K562 (cell line): ENCODE measurements around the gene BEX3. TPM values are rescaled to one million over a fixed set of nuclear protein-coding genes. Genes with fewer than 3 reads are reported as not detected.
A peak's percentile ranks its signal among the peaks of the same experiment; 100 is the strongest.
"Not testable (repeated sequence)": the region's sequence is repeated elsewhere in the genome, so short reads cannot be mapped to it uniquely, and the experiment has no call there.

Source experiments
- ATAC-seq: fragments of 200-7000 bp; cut with Tn5 transposase; 3 replicates; pipeline ENCODE4 v1.9.1; 2020; ENCODE audit warnings: moderate library complexity
- BruUV-seq: library from RNA; stranded (reverse); fragments of 400-500 nt; replicated peaks from 2 replicates; lab custom pipeline; 2021; lab: Mats Ljungman, UMichigan
- CTCF ChIA-PET: fragments of 300-600 bp; formaldehyde crosslinking; extraction: SDS; loops from one replicate; lab custom pipeline; 2021; ENCODE audit warnings: low intra/inter-chr PET ratio; lab: Yijun Ruan, JAX
- POLR2A ChIA-PET: fragments of 300-600, 350-650 bp; sonication (Branson Sonifier 250); formaldehyde crosslinking; extraction: SDS; loops from one replicate; lab custom pipeline; 2021; ENCODE audit warnings: antibody characterized with exemption, inconsistent platforms; lab: Yijun Ruan, JAX
- DNase-seq, 4 experiments: peaks; one replicate each; pipeline versions ENCODE4 v3.0.0 to v3.0.0-alpha.2; 2011 to 2018; ENCODE audit warnings: low spot score in 3 of 4, mixed read lengths in 3 of 4; ENCODE audit errors: extremely low read depth in 1 of 4
- FAIRE-seq: peaks from 2 replicates; lab custom pipeline; 2011; peaks lifted over from hg19 to GRCh38; lab: Jason Lieb, UNC
- H2AFZ ChIP-seq: 2 replicates; pipeline ENCODE4 v1.6.0; 2011; ENCODE audit warnings: low read depth, low read length, control low read depth, inconsistent platforms
- H3K27ac ChIP-seq: fragments of 200-600 bp; 3 replicates; pipeline ENCODE4 v1.8.0; 2011; ENCODE audit warnings: low read depth, mild to moderate bottlenecking, control low read depth, inconsistent platforms, low read length, moderate library complexity, mixed read lengths; ENCODE audit errors: extremely low read depth
- H3K27me3 ChIP-seq, 2 experiments: fragments of 300-600 bp in 1 of 2; 2 replicates in 1 of 2; 3 replicates in 1 of 2; pipeline versions ENCODE4 v1.6.0 to v1.8.0; 2011; ENCODE audit warnings: inconsistent platforms in 2 of 2, low read length in 2 of 2, mild to moderate bottlenecking in 1 of 2, mixed read lengths in 1 of 2, moderate library complexity in 1 of 2; ENCODE audit not compliant: control insufficient read depth in 2 of 2, insufficient read depth in 2 of 2
- H3K36me3 ChIP-seq: fragments of 300-600 bp; 3 replicates; pipeline ENCODE4 v1.8.0; 2011; ENCODE audit warnings: mild to moderate bottlenecking, low read length, inconsistent platforms; ENCODE audit not compliant: control insufficient read depth, insufficient read depth
- H3K4me1 ChIP-seq, 2 experiments: fragments of 200-600 bp in 1 of 2; replicated peaks in 1 of 2; 2 replicates in 1 of 2; 3 replicates in 1 of 2; pipeline versions ENCODE4 v1.5.1 to v1.8.0; 2011; ENCODE audit warnings: inconsistent platforms in 2 of 2, low read length in 2 of 2, mild to moderate bottlenecking in 1 of 2, mixed read lengths in 1 of 2, moderate library complexity in 1 of 2; ENCODE audit not compliant: control insufficient read depth in 2 of 2, insufficient read depth in 2 of 2
- H3K4me2 ChIP-seq: 2 replicates; pipeline ENCODE4 v1.6.1; 2011; ENCODE audit warnings: low read length, control low read depth, inconsistent platforms, mixed read lengths; ENCODE audit not compliant: insufficient read depth
- H3K4me3 ChIP-seq: fragments of 200-600 bp; sonication (generic), shearing (Covaris generic); 2 replicates; pipeline ENCODE4 v1.5.1; 2016; ENCODE audit warnings: control low read depth, inconsistent platforms
- H3K79me2 ChIP-seq: fragments of 200-600 bp; 3 replicates; pipeline ENCODE4 v1.8.0; 2011; ENCODE audit warnings: low read length, inconsistent platforms; ENCODE audit not compliant: control insufficient read depth, insufficient read depth
- H3K9ac ChIP-seq, 2 experiments: 2 replicates each; pipeline versions ENCODE4 v1.6.0 to v1.6.1; 2011; ENCODE audit warnings: low read depth in 2 of 2, low read length in 2 of 2, control low read depth in 1 of 2, inconsistent platforms in 1 of 2, mild to moderate bottlenecking in 1 of 2, mixed read lengths in 1 of 2; ENCODE audit not compliant: insufficient read depth in 1 of 2
- H3K9me1 ChIP-seq: one replicate; pipeline ENCODE4 v1.6.0; 2011; ENCODE audit warnings: inconsistent platforms, mild to moderate bottlenecking, low read length, moderate library complexity; ENCODE audit not compliant: control insufficient read depth, insufficient read depth
- H3K9me3 ChIP-seq: replicated peaks from 2 replicates; pipeline ENCODE4 v1.5.1; 2011; ENCODE audit warnings: low read depth, low read length, inconsistent platforms; ENCODE audit not compliant: control insufficient read depth, insufficient read depth
- H4K20me1 ChIP-seq: replicated peaks from 2 replicates; pipeline ENCODE4 v1.6.1; 2011; ENCODE audit warnings: low read length, inconsistent platforms, mixed read lengths; ENCODE audit not compliant: control insufficient read depth, insufficient read depth
- CEBPB ChIP-seq: fragments of 450-650 bp; IDR thresholded peaks from 2 replicates; pipeline ENCODE4 v1.6.1; 2016; ENCODE audit warnings: missing genetic modification characterization, missing compliant biosample characterization
- DDX20 ChIP-seq: fragments of 450-650 bp; IDR thresholded peaks from 2 replicates; pipeline ENCODE4 v1.6.1; 2016; ENCODE audit warnings: missing genetic modification characterization, low read depth, mild to moderate bottlenecking, missing compliant biosample characterization, moderate library complexity
- DMBX1 ChIP-seq: fragments of 250-450 bp; sonication (Bioruptor Pico); IDR thresholded peaks from 2 replicates; pipeline ENCODE4 v1.8.0; 2022; ENCODE audit warnings: inconsistent platforms, mild to moderate bottlenecking, moderate library complexity, borderline replicate concordance
- HINFP ChIP-seq: fragments of 450-650 bp; conservative IDR thresholded peaks from 2 replicates; pipeline ENCODE4 v1.6.1; 2016; ENCODE audit warnings: missing genetic modification characterization, low read depth, mild to moderate bottlenecking, control low read depth, missing compliant biosample characterization
- MEF2D ChIP-seq: conservative IDR thresholded peaks from 2 replicates; pipeline ENCODE4 v1.6.1; 2016; ENCODE audit warnings: low read depth, missing genetic modification characterization, missing compliant biosample characterization
- NR4A1 ChIP-seq, 2 experiments: fragments of 250-450 bp in 1 of 2; fragments of 450-650 bp in 1 of 2; sonication (Bioruptor Pico) in 1 of 2; IDR thresholded peaks; 2 replicates each; pipeline versions ENCODE4 v1.4.0 to v1.6.1; 2016 to 2020; ENCODE audit warnings: mild to moderate bottlenecking in 2 of 2, missing compliant biosample characterization in 1 of 2, missing genetic modification characterization in 1 of 2, moderate library complexity in 1 of 2
- PTRF ChIP-seq: fragments of 450-650 bp; IDR thresholded peaks from 2 replicates; pipeline ENCODE4 v1.6.1; 2016; ENCODE audit warnings: mild to moderate bottlenecking, missing genetic modification characterization, missing compliant biosample characterization
- PYGO2 ChIP-seq: fragments of 450-650 bp; IDR thresholded peaks from 2 replicates; pipeline ENCODE4 v1.6.1; 2016; ENCODE audit warnings: mild to moderate bottlenecking, missing genetic modification characterization, moderate library complexity, missing compliant biosample characterization
- ZNF592 ChIP-seq: fragments of 450-650 bp; IDR thresholded peaks from 2 replicates; pipeline ENCODE4 v1.6.1; 2017; ENCODE audit warnings: antibody characterized with exemption, mild to moderate bottlenecking
- ZNF740 ChIP-seq, 3 experiments: fragments of 200-800 bp in 1 of 3; sonication (Bioruptor generic) in 1 of 3; sonication (generic) in 1 of 3; formaldehyde crosslinking in 1 of 3; IDR thresholded peaks; 2 replicates each; pipeline versions ENCODE4 v1.6.1 to v1.8.0; 2016 to 2022; ENCODE audit warnings: mild to moderate bottlenecking in 2 of 3, missing compliant biosample characterization in 2 of 3, missing genetic modification characterization in 2 of 3, missing genetic modification reagents in 1 of 3
- WGBS: fragments of 100-300 bp; shearing (Covaris generic); methylation state at CpG from one replicate; pipeline ENCODE4 v1.1.6; 2016; ENCODE audit warnings: low coverage, mixed read lengths; ENCODE audit not compliant: insufficient coverage; ENCODE audit errors: missing lambda C conversion rate; 5-methylcytosine and 5-hydroxymethylcytosine counted together
- in situ Hi-C: fragments of 300-500 bp; cut with MboI; formaldehyde crosslinking; loops from 4 replicates; pipeline ENCODE4 v1.15.0; 2018; ENCODE audit warnings: inconsistent platforms, mixed read lengths
- intact Hi-C: fragments of 100-400 bp; cut with micrococcal nuclease; formaldehyde crosslinking; loops from 2 replicates; pipeline ENCODE4 v1.14.2; 2022
- polyA plus RNA-seq, 8 experiments: library from polyadenylated mRNA; depleted of rRNA in 4 of 8; stranded (reverse) in 5 of 8; unstranded in 3 of 8; fragments of >200 nt; fragmentation: Nextera tagmentation in 2 of 8; fragmentation: Illumina TruSeq in 1 of 8; extraction: Ambion mirVana in 2 of 8; extraction: Trizol in 1 of 8; gene quantifications; 2 replicates each; pipeline versions ENCODE4 v1.2.1 to v1.2.3, GENCODE V29; 2011 to 2014; ENCODE audit warnings: inconsistent platforms in 1 of 8, missing spikeins in 1 of 8
- total RNA-seq, 7 experiments: library from RNA; depleted of rRNA in 6 of 7; stranded (reverse); fragments of >200 nt in 6 of 7; fragmentation: Illumina TruSeq in 2 of 7; extraction: Trizol in 2 of 7; gene quantifications; 2 replicates each; pipeline versions ENCODE4 v1.2.1 to v1.2.3, GENCODE V29; 2011 to 2021; ENCODE audit warnings: low replicate concordance in 1 of 7
- TF ChIP-seq, protein P1 (sequence below): fragments of 450-650 bp; IDR thresholded peaks from 2 replicates; pipeline ENCODE4 v1.6.1; 2016; ENCODE audit warnings: missing biosample characterization, missing genetic modification characterization

Gene BEX3
- total and polyA plus RNA-seq, 9 of the 15 experiments (the other 6 are each of a cell fraction or from before 2014, with no cell fraction given), result 0.21 to 0.47 TPM; not detected in 7

DNA sequence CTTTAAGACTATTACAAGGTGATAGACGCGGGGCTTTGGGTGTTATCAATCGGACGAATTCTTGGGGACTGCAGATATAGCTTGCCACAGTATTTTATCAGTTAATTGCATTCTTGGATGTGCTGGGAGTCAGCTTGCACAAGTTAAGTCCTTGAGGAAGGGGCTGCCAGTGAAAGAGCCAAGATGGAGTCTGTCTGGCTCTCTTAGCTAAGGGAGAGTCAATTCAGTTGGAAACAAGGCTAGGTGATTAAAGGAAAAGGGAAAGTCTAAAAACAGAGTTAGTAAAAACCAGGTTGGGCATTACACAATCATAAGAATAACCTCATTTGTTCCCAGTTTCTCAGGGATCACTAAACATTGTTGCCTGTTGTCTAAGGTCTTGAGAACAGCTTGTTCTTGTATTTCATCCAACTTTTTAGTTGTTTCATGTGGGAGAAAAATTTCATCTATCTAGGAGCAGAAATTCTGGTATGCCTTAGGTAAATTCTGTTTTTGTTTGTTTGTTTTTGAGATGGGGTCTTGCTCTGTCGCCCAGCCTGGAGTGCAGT, 9.0 kb downstream of the BEX3 start:
- H3K4me1 ChIP-seq; H3K9me1 ChIP-seq; H4K20me1 ChIP-seq; H3K4me3 ChIP-seq; H3K9ac ChIP-seq; DNase-seq; intact Hi-C loops; H3K9me3 ChIP-seq; BruUV-seq; ATAC-seq; H3K27ac ChIP-seq; CTCF ChIA-PET; H3K27me3 ChIP-seq; in situ Hi-C loops; H3K36me3 ChIP-seq; H3K79me2 ChIP-seq; H3K4me2 ChIP-seq; H2AFZ ChIP-seq; FAIRE-seq; POLR2A ChIA-PET; TF ChIP-seq ZNF740, NR4A1 (CRISPR knock-in tag; IDR thresholded peaks at IDR 0.05): not testable (repeated sequence)
- WGBS, result 14% methylated on average over 5 of the region's 5 CpGs
- TF ChIP-seq ZNF740 (tag; IDR thresholded peaks at IDR 0.05), result 0 out of 4 replicates have a peak, but pooled peaks of 1 of the 2 experiments have one; percentile 47
- 0 out of 2 replicates have a peak, but pooled peaks have one; percentile 25 for TF ChIP-seq CEBPB (tag)
- TF ChIP-seq, protein P1, sequence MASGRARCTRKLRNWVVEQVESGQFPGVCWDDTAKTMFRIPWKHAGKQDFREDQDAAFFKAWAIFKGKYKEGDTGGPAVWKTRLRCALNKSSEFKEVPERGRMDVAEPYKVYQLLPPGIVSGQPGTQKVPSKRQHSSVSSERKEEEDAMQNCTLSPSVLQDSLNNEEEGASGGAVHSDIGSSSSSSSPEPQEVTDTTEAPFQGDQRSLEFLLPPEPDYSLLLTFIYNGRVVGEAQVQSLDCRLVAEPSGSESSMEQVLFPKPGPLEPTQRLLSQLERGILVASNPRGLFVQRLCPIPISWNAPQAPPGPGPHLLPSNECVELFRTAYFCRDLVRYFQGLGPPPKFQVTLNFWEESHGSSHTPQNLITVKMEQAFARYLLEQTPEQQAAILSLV (tag), result peak; percentile 67
- peak; percentile 51; the same call in 1 of the 2 replicates for TF ChIP-seq HINFP (tag)
- 0 out of 2 replicates have a peak, but pooled peaks have one; percentile 19 for TF ChIP-seq PTRF (tag)
- TF ChIP-seq PYGO2 (tag), result 0 out of 2 replicates have a peak, but pooled peaks have one; percentile 68
- TF ChIP-seq NR4A1 (tag; IDR thresholded peaks at IDR 0.05), result peak; percentile 79
- 0 out of 2 replicates have a peak, but pooled peaks have one; percentile 36 for TF ChIP-seq MEF2D (tag)
- TF ChIP-seq ZNF592, result peak; percentile 72
- TF ChIP-seq DDX20 (tag), result 0 out of 2 replicates have a peak, but pooled peaks have one; percentile 44
- TF ChIP-seq DMBX1, result peak; percentile 87; the same call in 1 of the 2 replicates
